HCT116 (cell line): ENCODE data around the gene XPA.

ENCODE experiments used
- RAD21 ChIP-seq: IDR thresholded peaks from 2 replicates; pipeline ENCODE4 v1.6.1; 2012; ENCODE audit warnings: low read depth, mild to moderate bottlenecking
- TF ChIP-seq, protein P1 (sequence below), 3 experiments: fragments of 200-600 bp in 1 of 3; sonication (generic) in 1 of 3; IDR thresholded peaks in 2 of 3; conservative IDR thresholded peaks in 1 of 3; 2 replicates each; pipeline ENCODE4 v1.5.1; 2012 to 2017; ENCODE audit warnings: low read depth in 2 of 3, low read length in 2 of 3, antibody characterized with exemption in 1 of 3, borderline replicate concordance in 1 of 3, control low read depth in 1 of 3, mild to moderate bottlenecking in 1 of 3, mixed read lengths in 1 of 3, mixed run types in 1 of 3, moderate library complexity in 1 of 3; ENCODE audit not compliant: insufficient read depth in 1 of 3

DNA sequence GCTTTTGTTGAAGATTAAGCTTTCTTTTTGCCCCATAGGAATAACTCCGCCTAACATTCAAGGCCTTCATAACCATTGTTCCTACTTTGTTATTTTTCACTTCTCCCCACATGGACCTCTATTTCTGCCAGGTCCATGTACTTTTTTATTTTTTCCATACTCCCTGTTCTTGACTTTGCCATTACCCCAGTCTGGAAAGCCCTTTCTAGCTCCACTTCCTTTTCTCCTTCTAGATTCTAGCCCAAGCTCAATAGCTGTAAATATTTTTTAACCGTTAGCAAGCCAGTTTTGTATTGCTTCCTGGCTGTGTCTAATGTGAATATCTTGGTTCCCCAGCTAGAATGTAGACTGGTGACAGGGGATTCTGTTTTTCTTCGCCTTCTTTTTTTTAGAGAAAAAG lies 37.4 kb downstream of the XPA start:
- TF ChIP-seq, protein P1, sequence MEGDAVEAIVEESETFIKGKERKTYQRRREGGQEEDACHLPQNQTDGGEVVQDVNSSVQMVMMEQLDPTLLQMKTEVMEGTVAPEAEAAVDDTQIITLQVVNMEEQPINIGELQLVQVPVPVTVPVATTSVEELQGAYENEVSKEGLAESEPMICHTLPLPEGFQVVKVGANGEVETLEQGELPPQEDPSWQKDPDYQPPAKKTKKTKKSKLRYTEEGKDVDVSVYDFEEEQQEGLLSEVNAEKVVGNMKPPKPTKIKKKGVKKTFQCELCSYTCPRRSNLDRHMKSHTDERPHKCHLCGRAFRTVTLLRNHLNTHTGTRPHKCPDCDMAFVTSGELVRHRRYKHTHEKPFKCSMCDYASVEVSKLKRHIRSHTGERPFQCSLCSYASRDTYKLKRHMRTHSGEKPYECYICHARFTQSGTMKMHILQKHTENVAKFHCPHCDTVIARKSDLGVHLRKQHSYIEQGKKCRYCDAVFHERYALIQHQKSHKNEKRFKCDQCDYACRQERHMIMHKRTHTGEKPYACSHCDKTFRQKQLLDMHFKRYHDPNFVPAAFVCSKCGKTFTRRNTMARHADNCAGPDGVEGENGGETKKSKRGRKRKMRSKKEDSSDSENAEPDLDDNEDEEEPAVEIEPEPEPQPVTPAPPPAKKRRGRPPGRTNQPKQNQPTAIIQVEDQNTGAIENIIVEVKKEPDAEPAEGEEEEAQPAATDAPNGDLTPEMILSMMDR (IDR thresholded peaks at IDR 0.05 in 2 of 3, conservative IDR thresholded peaks at IDR 0.05 in 1 of 3; ENCODE audit: borderline replicate concordance in 1 of 3, insufficient read depth in 1 of 3, low read depth in 2 of 3, low read length in 2 of 3): no peak
- no peak for TF ChIP-seq RAD21
